ENCODE results near the gene TKTL2.

TKTL2 gene

GRCh38 chr4:163489929-163490328 lies 16.4 kb upstream of the TKTL2 start:
- no peak overlapping the region for H3K27ac ChIP-seq
- H3K36me3 ChIP-seq = no peaks in the 10 kb centered on the region
- H3K27me3 ChIP-seq = no peaks in the 10 kb centered on the region
- H4K20me1 ChIP-seq = no peaks in the 10 kb centered on the region
- no peak overlapping the region for H3K9ac ChIP-seq
- no peaks in the 10 kb centered on the region for H3K9me3 ChIP-seq
- H3K4me2 ChIP-seq = no peak overlapping the region
- H3K4me3 ChIP-seq = no peak overlapping the region
- TF ChIP-seq Cebpa-rat (IDR thresholded peaks at IDR 0.05) = no peak
- peaks cover 10% of the 10 kb centered on the region for H3K4me1 ChIP-seq

DNA sequence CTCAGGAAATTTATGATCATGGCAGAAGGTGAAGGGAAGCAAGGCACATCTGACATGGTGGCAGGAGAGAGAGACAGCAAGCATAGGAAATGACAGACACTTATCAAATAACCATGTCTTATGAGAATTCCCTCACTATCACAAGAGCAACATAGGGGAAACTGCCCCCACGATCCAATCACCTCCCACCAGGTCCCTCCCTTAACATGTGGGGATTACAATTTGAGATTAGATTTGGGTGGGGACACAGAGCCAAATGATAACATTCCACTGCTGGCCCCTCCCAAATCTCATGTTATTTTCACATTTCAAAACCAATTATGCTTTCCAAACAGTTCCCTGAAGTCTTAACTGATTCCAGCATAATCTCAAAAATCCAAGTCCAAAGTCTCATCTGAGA lies 12.8 kb upstream of the TKTL2 start:
- H3K4me2 ChIP-seq = no peak overlapping the region
- H3K4me3 ChIP-seq = no peak overlapping the region
- H4K20me1 ChIP-seq = no peaks in the 10 kb centered on the region
- no peaks in the 10 kb centered on the region for H3K4me1 ChIP-seq
- no peaks in the 10 kb centered on the region for H3K27me3 ChIP-seq
- no peak overlapping the region for H3K9ac ChIP-seq
- H3K36me3 ChIP-seq = no peaks in the 10 kb centered on the region
- H3K27ac ChIP-seq = no peak overlapping the region
- H3K9me3 ChIP-seq = no peaks in the 10 kb centered on the region
- TF ChIP-seq Cebpa-rat (IDR thresholded peaks at IDR 0.05) = no peak

DNA sequence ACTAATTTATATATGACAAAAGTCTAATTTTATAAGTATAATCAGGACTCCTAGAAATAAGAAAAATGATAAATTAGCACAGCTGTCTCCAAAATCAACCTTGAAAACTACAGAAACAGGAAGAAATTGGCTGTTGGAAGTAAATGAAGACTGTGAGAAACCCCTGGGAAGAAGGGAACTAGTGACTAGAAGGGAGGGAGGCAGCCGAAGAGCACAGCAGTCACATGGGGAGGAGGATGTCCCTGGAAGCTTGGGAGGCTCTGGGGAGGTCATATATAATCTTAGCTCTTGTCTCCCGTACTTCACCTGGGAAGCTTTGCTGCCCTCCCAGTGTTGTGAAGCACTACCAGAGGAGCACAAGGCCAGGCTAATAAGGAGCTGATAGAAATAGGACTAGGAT lies 12.0 kb upstream of the TKTL2 start:
- H3K4me1 ChIP-seq = no peaks in the 10 kb centered on the region
- no peaks in the 10 kb centered on the region for H3K9me3 ChIP-seq
- no peak for TF ChIP-seq Cebpa-rat (IDR thresholded peaks at IDR 0.05)
- no peak overlapping the region for H3K9ac ChIP-seq
- H3K36me3 ChIP-seq = no peaks in the 10 kb centered on the region
- no peak overlapping the region for H3K27ac ChIP-seq
- no peak overlapping the region for H3K4me2 ChIP-seq
- no peaks in the 10 kb centered on the region for H3K27me3 ChIP-seq
- H3K4me3 ChIP-seq = no peak overlapping the region
- no peaks in the 10 kb centered on the region for H4K20me1 ChIP-seq

GRCh38 chr4:163484906-163485305 lies 11.4 kb upstream of the TKTL2 start:
- Histone ChIP-seq H3K27ac (no peak overlapping the region), H3K9me3 (no peaks in the 10 kb centered on the region), H3K4me1 (no peaks in the 10 kb centered on the region), H3K4me2 (no peak overlapping the region), H3K27me3 (no peaks in the 10 kb centered on the region), H3K36me3 (no peaks in the 10 kb centered on the region), H4K20me1 (no peaks in the 10 kb centered on the region), H3K4me3 (no peak overlapping the region), H3K9ac (no peak overlapping the region)
- no peak for TF ChIP-seq Cebpa-rat (IDR thresholded peaks at IDR 0.05)

DNA sequence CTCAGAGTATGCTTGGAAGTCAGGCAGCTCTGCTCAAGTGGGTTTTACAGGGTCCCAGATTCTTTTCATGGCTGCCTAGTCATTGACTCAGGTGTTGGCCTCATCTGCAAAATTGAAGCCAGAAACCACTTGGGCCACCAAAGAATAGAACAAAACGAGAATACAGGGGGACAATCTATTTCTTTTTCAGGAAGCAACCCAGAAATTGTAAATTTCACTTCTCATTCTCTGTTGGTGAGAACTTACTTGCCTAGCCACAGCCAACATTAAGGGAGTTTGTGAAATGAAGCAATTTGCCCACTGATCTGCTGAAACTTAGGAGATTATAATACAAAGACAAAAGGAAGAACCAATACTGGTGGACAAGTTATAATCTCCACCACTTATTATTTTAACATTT lies 8.6 kb upstream of the TKTL2 start:
- TF ChIP-seq Cebpa-rat (IDR thresholded peaks at IDR 0.05) = no peak
- Histone ChIP-seq H3K4me2 (no peak overlapping the region), H3K4me3 (no peak overlapping the region)

DNA sequence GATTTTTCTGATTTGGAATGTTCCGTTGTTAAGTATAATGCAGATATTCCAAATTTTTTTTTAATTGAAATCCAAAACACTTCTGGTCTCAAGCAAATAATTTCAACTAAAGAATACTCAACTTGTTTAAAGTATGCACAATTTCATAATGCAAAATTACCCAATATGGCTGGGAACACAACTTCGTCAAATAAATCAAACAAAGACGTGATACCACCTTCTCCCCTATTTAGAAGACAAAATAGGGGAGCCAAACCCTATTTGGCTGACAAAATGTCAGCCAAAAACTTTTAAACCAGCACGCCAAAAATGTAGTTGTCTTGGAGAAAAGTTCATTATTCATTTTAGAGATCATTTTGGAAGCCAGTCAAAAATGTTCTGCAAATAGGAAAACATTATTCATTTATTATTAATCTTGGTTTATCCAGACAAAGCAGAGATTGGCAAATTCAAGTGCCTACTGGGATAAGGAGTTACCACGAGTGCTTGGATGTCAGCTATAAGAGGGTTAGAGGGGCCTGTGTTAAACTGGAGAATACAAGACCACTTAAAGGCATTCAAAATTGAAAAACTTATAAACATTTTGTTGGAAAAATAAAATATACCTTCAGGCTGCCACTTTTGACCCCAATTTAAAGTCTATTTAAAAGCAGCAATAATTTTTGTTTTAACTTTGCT lies 3.3 kb upstream of the TKTL2 start:
- no peaks in the 10 kb centered on the region for H4K20me1 ChIP-seq
- H3K4me2 ChIP-seq = no peak overlapping the region
- no peaks in the 10 kb centered on the region for H3K36me3 ChIP-seq
- peaks cover 4% of the 10 kb centered on the region; the same call in 1 of the 2 replicates for H3K9me3 ChIP-seq
- H3K9ac ChIP-seq = no peak overlapping the region
- H3K27me3 ChIP-seq = no peaks in the 10 kb centered on the region
- TF ChIP-seq Cebpa-rat (IDR thresholded peaks at IDR 0.05) = no peak
- no peak overlapping the region for H3K27ac ChIP-seq
- no peaks in the 10 kb centered on the region for H3K4me1 ChIP-seq
- H3K4me3 ChIP-seq = no peak overlapping the region

More for the DNA sequence above, 8.6 kb upstream of the TKTL2 start:
- H3K27ac ChIP-seq = no peak overlapping the region
- no peaks in the 10 kb centered on the region for H3K27me3 ChIP-seq
- no peaks in the 10 kb centered on the region for H3K36me3 ChIP-seq
- no peak overlapping the region for H3K9ac ChIP-seq
- no peaks in the 10 kb centered on the region for H4K20me1 ChIP-seq
- H3K4me1 ChIP-seq = no peaks in the 10 kb centered on the region
- H3K9me3 ChIP-seq = no peaks in the 10 kb centered on the region

DNA sequence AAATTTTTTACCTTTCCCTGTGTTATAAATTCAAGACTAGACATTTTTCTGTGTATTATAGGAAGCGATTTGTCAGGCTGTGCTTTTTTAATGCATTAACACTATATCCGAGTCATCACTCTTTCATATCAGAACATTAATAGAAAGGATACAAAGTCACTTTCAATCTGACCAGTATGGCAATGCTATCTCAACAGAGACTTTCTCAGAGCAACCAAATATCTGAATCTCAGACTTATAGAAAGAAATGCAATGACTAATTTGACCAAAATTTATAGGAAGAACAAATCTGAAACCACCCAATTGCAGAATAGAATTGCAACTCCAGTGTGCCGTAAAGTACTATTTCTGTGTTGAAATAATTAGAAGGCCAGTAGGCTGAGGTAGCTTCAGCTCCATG lies 473 bp upstream of the TKTL2 start:
- Histone ChIP-seq H3K27ac (no peak overlapping the region), H3K9ac (no peak overlapping the region), H3K4me3 (no peak overlapping the region), H3K27me3 (no peaks in the 10 kb centered on the region), H4K20me1 (no peaks in the 10 kb centered on the region), H3K4me1 (no peaks in the 10 kb centered on the region), H3K9me3 (peaks cover 4% of the 10 kb centered on the region; the same call in 1 of the 2 replicates), H3K4me2 (no peak overlapping the region), H3K36me3 (no peaks in the 10 kb centered on the region)
- no peak for TF ChIP-seq Cebpa-rat (IDR thresholded peaks at IDR 0.05)

DNA sequence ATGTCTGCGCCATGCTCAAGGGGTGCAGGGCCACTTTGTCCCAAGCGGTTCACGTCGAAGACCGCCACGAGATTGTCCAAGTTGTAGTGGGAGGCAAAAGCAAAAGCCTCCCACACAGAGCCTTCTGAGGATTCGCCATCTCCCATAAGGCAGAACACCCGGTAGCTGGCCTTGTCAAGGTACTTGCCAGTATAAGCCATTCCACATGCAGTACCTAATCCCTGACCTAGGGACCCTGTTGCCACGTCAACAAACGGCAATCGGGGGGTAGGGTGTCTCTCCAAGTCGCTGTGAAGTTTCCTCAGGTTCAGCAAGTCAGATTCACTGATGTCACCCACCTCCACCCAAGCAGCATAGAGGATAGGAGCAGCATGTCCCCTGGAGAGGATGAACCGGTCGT lies 424 bp downstream of the TKTL2 start:
- H3K9ac ChIP-seq = no peak overlapping the region
- H3K4me1 ChIP-seq = no peaks in the 10 kb centered on the region
- H3K9me3 ChIP-seq = peaks cover 4% of the 10 kb centered on the region; the same call in 1 of the 2 replicates
- no peaks in the 10 kb centered on the region for H3K36me3 ChIP-seq
- no peaks in the 10 kb centered on the region for H3K27me3 ChIP-seq
- H4K20me1 ChIP-seq = no peaks in the 10 kb centered on the region
- no peak overlapping the region for H3K4me3 ChIP-seq
- H3K27ac ChIP-seq = no peak overlapping the region
- no peak overlapping the region for H3K4me2 ChIP-seq
- no peak for TF ChIP-seq Cebpa-rat (IDR thresholded peaks at IDR 0.05)

GRCh38 chr4:163470391-163470790 lies 3.2 kb downstream of the TKTL2 start:
- Histone ChIP-seq H3K4me2 (no peak overlapping the region), H4K20me1 (no peaks in the 10 kb centered on the region), H3K4me1 (no peaks in the 10 kb centered on the region), H3K27me3 (no peaks in the 10 kb centered on the region), H3K27ac (no peak overlapping the region), H3K36me3 (no peaks in the 10 kb centered on the region), H3K9me3 (peaks cover 4% of the 10 kb centered on the region; the same call in 1 of the 2 replicates), H3K4me3 (no peak overlapping the region), H3K9ac (no peak overlapping the region)
- TF ChIP-seq Cebpa-rat (IDR thresholded peaks at IDR 0.05) = no peak

- H3K4me3 ChIP-seq = no peak overlapping the region
- no peak overlapping the region for H3K9ac ChIP-seq
- TF ChIP-seq Cebpa-rat (IDR thresholded peaks at IDR 0.05) = peak; percentile 94
Observed at GRCh38 chr4:163467082-163467770, 6.3 kb downstream of the TKTL2 start.

More at GRCh38 chr4:163467082-163467770, 6.3 kb downstream of the TKTL2 start:
- Histone ChIP-seq H3K4me2 (no peak overlapping the region), H3K27ac (no peak overlapping the region), H4K20me1 (no peaks in the 10 kb centered on the region), H3K9me3 (no peaks in the 10 kb centered on the region), H3K4me1 (no peaks in the 10 kb centered on the region), H3K36me3 (no peaks in the 10 kb centered on the region), H3K27me3 (no peaks in the 10 kb centered on the region)

Data from BLaER1 (cell line).